ENCODE results near the gene HLA-DMA. TPM values are rescaled to one million over a fixed set of nuclear protein-coding genes. Genes with fewer than 3 reads are reported as not detected.

The HLA-DMA gene
- polyA plus RNA-seq, 3 donors = 13.7 to 18.3 (median 15.6) TPM

- DNase-seq (ENCODE audit: low read depth in 3 of 3, low spot score in 2 of 3) = no peak
These were observed 23.0 kb upstream of the HLA-DMA start for GRCh38 chr6:32975886-32976285.

- no peak for DNase-seq (ENCODE audit: low read depth in 3 of 3, low spot score in 2 of 3)
These were observed 21.8 kb upstream of the HLA-DMA start for GRCh38 chr6:32974541-32975308.

GRCh38 chr6:32974016-32974333 lies 21.1 kb upstream of the HLA-DMA start:
- DNase-seq (ENCODE audit: low read depth in 3 of 3, low spot score in 2 of 3) = no peak

GRCh38 chr6:32973144-32974015 lies 20.5 kb upstream of the HLA-DMA start:
- no peak for DNase-seq (ENCODE audit: low read depth in 3 of 3, low spot score in 2 of 3)

- DNase-seq (ENCODE audit: low read depth in 3 of 3, low spot score in 2 of 3) = no peak
These were observed 19.7 kb upstream of the HLA-DMA start for GRCh38 chr6:32972353-32973143.

GRCh38 chr6:32971581-32972352 lies 18.9 kb upstream of the HLA-DMA start:
- DNase-seq (ENCODE audit: low read depth in 3 of 3, low spot score in 2 of 3) = peak; percentile 100

GRCh38 chr6:32971242-32971580 lies 18.3 kb upstream of the HLA-DMA start:
- peak in 1 of 3 donors; percentile 50 for DNase-seq (ENCODE audit: low read depth in 3 of 3, low spot score in 2 of 3)

- peak in 1 of 3 donors; percentile 74 for DNase-seq (ENCODE audit: low read depth in 3 of 3, low spot score in 2 of 3)
These were observed 17.7 kb upstream of the HLA-DMA start for GRCh38 chr6:32970413-32971241.

GRCh38 chr6:32969685-32970412 lies 17.0 kb upstream of the HLA-DMA start:
- peak; percentile 88 to 91 (median 88) for DNase-seq (ENCODE audit: low read depth in 3 of 3, low spot score in 2 of 3)

GRCh38 chr6:32968867-32969684 lies 16.2 kb upstream of the HLA-DMA start:
- peak in 1 of 3 donors; percentile 57 for DNase-seq (ENCODE audit: low read depth in 3 of 3, low spot score in 2 of 3)

- DNase-seq (ENCODE audit: low read depth in 3 of 3, low spot score in 2 of 3) = peak; percentile 95 to 96 (median 95)
These were observed 15.4 kb upstream of the HLA-DMA start, which contains the start of gene BRD2 for GRCh38 chr6:32968093-32968866. Gene BRD2, plus strand, starts transcription at chr6:32968594. Its CDS starts 4,305 bp downstream, at chr6:32972899.

GRCh38 chr6:32967151-32968091 lies 14.5 kb upstream of the HLA-DMA start:
- no peak for DNase-seq (ENCODE audit: low read depth in 3 of 3, low spot score in 2 of 3)

- no peak for DNase-seq (ENCODE audit: low read depth in 3 of 3, low spot score in 2 of 3)
These were observed 11.9 kb upstream of the HLA-DMA start for GRCh38 chr6:32964776-32965175.

- no peak for DNase-seq (ENCODE audit: low read depth in 3 of 3, low spot score in 2 of 3)
These were observed 11.0 kb upstream of the HLA-DMA start for GRCh38 chr6:32963866-32964265.

GRCh38 chr6:32962213-32962826 lies 9.4 kb upstream of the HLA-DMA start:
- DNase-seq (ENCODE audit: low read depth in 3 of 3, low spot score in 2 of 3) = no peak

GRCh38 chr6:32960563-32960962 lies 7.7 kb upstream of the HLA-DMA start:
- no peak for DNase-seq (ENCODE audit: low read depth in 3 of 3, low spot score in 2 of 3)
